ENCODE measurements around the gene ELAVL1. TPM values are rescaled to one million over a fixed set of nuclear protein-coding genes. Genes with fewer than 3 reads are reported as not detected.
A peak's percentile ranks its signal among the peaks of the same experiment; 100 is the strongest.

Gene ELAVL1
- total RNA-seq (64.7 TPM), polyA plus RNA-seq (ENCODE audit: insufficient read depth, low read depth, low replicate concordance) (34.6 TPM)
- long read RNA-seq, donor 1, full-length matches to known transcripts, result 28 of 39 reads
- long read RNA-seq, donor 1, partial matches to known transcripts, result 11 of 39 reads
- long read RNA-seq, donor 1, other reads (novel, unspliced or antisense), result 0 of 39 reads
- long read RNA-seq, donor 2, full-length matches to known transcripts, result 25 of 25 reads
- long read RNA-seq, donor 2, partial matches to known transcripts, result 0 of 25 reads
- long read RNA-seq, donor 2, other reads (novel, unspliced or antisense), result 0 of 25 reads
- long read RNA-seq, donor 3, full-length matches to known transcripts, result 21 of 21 reads
- long read RNA-seq, donor 3, partial matches to known transcripts, result 0 of 21 reads
- long read RNA-seq, donor 3, other reads (novel, unspliced or antisense), result 0 of 21 reads
- long read RNA-seq, donor 4, full-length matches to known transcripts, result 27 of 27 reads
- long read RNA-seq, donor 4, partial matches to known transcripts, result 0 of 27 reads
- long read RNA-seq, donor 4, other reads (novel, unspliced or antisense), result 0 of 27 reads
- long read RNA-seq, donor 5, full-length matches to known transcripts, result 4 of 4 reads
- long read RNA-seq, donor 5, partial matches to known transcripts, result 0 of 4 reads
- long read RNA-seq, donor 5, other reads (novel, unspliced or antisense), result 0 of 4 reads
- long read RNA-seq, donor 6, full-length matches to known transcripts, result 9 of 9 reads
- long read RNA-seq, donor 6, partial matches to known transcripts, result 0 of 9 reads
- long read RNA-seq, donor 6, other reads (novel, unspliced or antisense), result 0 of 9 reads
- long read RNA-seq, donor 7, full-length matches to known transcripts, result 133 of 154 reads
- long read RNA-seq, donor 7, partial matches to known transcripts, result 4 of 154 reads
- long read RNA-seq, donor 7, other reads (novel, unspliced or antisense), result 17 of 154 reads
- long read RNA-seq, donor 8, full-length matches to known transcripts, result 24 of 35 reads
- long read RNA-seq, donor 8, partial matches to known transcripts, result 11 of 35 reads
- long read RNA-seq, donor 8, other reads (novel, unspliced or antisense), result 0 of 35 reads
- long read RNA-seq, donor 9, full-length matches to known transcripts, result 14 of 14 reads
- long read RNA-seq, donor 9, partial matches to known transcripts, result 0 of 14 reads
- long read RNA-seq, donor 9, other reads (novel, unspliced or antisense), result 0 of 14 reads
- long read RNA-seq, donor 10, full-length matches to known transcripts, result 20 of 20 reads
- long read RNA-seq, donor 10, partial matches to known transcripts, result 0 of 20 reads
- long read RNA-seq, donor 10, other reads (novel, unspliced or antisense), result 0 of 20 reads

DNA sequence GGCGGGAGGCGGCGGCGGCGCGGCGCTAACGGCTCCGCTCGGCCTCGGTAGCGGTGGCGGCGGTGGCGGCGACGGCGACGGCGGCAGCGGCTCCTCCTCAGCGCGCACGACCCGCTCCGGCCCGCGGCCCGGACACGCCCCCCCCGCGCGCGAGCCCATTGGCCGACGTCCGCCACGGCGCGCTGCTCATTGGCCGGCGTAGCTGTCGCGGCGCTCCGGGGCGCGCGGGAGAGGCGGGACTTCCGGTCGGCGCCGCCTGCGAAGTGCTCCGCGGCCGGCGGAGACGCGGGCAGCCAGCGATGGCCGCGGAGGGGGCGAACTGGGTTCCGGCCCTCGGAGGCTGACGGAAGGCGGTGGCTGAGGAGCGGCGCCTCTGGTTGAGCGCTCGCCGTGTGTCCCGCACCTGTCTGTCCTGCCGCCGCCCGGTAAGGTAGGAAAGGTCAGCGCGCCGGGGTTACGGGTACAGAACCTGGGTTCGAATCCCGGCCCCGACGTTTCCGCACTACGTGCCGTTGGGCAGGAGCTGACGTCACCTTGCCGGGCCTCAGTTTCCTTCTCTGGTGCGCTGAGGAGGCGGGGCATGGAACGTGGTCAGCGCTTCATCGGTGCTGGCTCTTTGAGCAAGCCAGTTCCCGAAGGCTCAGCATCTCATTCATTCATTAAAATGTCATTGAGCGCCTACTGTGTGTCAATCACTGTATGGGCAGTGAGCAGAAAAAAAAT, at the start of gene ELAVL1:
ELAVL1 (minus strand) TSS at position 108 of the 723 bp plus-strand sequence. CDS start 13,826 bp downstream, outside the sequence.
- no peaks in the 10 kb centered on the region for H3K9me3 ChIP-seq (ENCODE audit: control insufficient read depth in 2 of 3, insufficient read depth in 1 of 3, low read length in 3 of 3)
- intact Hi-C loops (cut with DNase I), result no loop called here
- DNase-seq, result peak; percentile 90 to 96 (median 95)
- H3K36me3 ChIP-seq (ENCODE audit: control insufficient read depth in 2 of 3, insufficient read depth in 3 of 3, low read length in 3 of 3), result no peaks in the 10 kb centered on the region
- H3K4me3 ChIP-seq (ENCODE audit: low read length in 3 of 3), result peak within 1 kb of the TSS; percentile 76 to 94 (median 88)
- H3K27ac ChIP-seq (ENCODE audit: low read depth in 2 of 2, low read length in 2 of 2), result peak within 1 kb of the TSS; percentile 57 to 84
- H3K27me3 ChIP-seq (ENCODE audit: control insufficient read depth, insufficient read depth, low read length), result no peaks in the 10 kb centered on the region
- TF ChIP-seq CTCF (IDR thresholded peaks at IDR 0.05; ENCODE audit: borderline replicate concordance, extremely low read depth, insufficient read depth), result no peak
- peak within 1 kb of the TSS; percentile 48 to 94 (median 82) for H3K9ac ChIP-seq (ENCODE audit: low read length in 3 of 3)
- FAIRE-seq, result no peak
- peaks cover 2 to 30% (median 22%) of the 10 kb centered on the region in 3 donors for H3K4me1 ChIP-seq (ENCODE audit: control insufficient read depth in 2 of 3, insufficient read depth in 2 of 3, low read depth in 1 of 3, low read length in 3 of 3)

DNA sequence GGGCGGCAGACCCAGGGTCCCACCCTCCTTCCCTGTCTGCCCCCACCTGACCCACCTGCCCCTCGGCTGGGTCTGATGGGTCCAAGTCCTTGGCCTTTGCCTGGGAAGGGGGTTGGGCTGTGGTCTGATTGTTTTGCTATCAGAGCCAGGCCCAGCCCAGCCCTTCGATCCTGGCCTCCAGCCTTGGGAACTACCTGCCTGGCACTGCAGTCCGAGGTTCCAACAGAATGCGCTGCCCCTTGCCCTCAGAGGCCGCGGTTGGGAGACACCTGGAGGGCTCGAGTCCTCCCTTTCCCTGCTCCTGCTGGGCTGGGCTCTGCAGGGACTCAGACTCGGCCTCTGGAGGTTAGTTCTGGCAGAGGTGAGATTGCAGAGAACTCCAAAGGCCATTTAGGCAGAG, 48.7 kb upstream of the ELAVL1 start:
- Histone ChIP-seq H3K27me3 (ENCODE audit: control insufficient read depth, insufficient read depth, low read length) (no peaks in the 10 kb centered on the region), H3K4me3 (ENCODE audit: low read length in 3 of 3) (no peak overlapping the region), H3K9me3 (ENCODE audit: control insufficient read depth in 2 of 3, insufficient read depth in 1 of 3, low read length in 3 of 3) (no peaks in the 10 kb centered on the region), H3K4me1 (ENCODE audit: control insufficient read depth in 2 of 3, insufficient read depth in 2 of 3, low read depth in 1 of 3, low read length in 3 of 3) (no peaks in the 10 kb centered on the region), H3K36me3 (ENCODE audit: control insufficient read depth in 2 of 3, insufficient read depth in 3 of 3, low read length in 3 of 3) (no peaks in the 10 kb centered on the region), H3K27ac (ENCODE audit: low read depth in 2 of 2, low read length in 2 of 2) (no peak overlapping the region), H3K9ac (ENCODE audit: low read length in 3 of 3) (no peak overlapping the region)
- DNase-seq (no peak), FAIRE-seq (no peak)
- TF ChIP-seq CTCF (IDR thresholded peaks at IDR 0.05; ENCODE audit: borderline replicate concordance, extremely low read depth, insufficient read depth), result no peak
- intact Hi-C loops (cut with DNase I), result no loop called here

GRCh38 chr19:8052464-8052859, 47.0 kb upstream of the ELAVL1 start, which contains the start of gene CCL25:
Gene CCL25 (plus strand): TSS chr19:8052760. CDS start chr19:8053050, 290 bp downstream.
- FAIRE-seq, result no peak
- Histone ChIP-seq H3K9me3 (ENCODE audit: control insufficient read depth in 2 of 3, insufficient read depth in 1 of 3, low read length in 3 of 3) (no peaks in the 10 kb centered on the region), H3K36me3 (ENCODE audit: control insufficient read depth in 2 of 3, insufficient read depth in 3 of 3, low read length in 3 of 3) (no peaks in the 10 kb centered on the region), H3K27me3 (ENCODE audit: control insufficient read depth, insufficient read depth, low read length) (no peaks in the 10 kb centered on the region), H3K4me3 (ENCODE audit: low read length in 3 of 3) (no peak within 1 kb of the TSS), H3K4me1 (ENCODE audit: control insufficient read depth in 2 of 3, insufficient read depth in 2 of 3, low read depth in 1 of 3, low read length in 3 of 3) (no peaks in the 10 kb centered on the region), H3K9ac (ENCODE audit: low read length in 3 of 3) (no peak within 1 kb of the TSS), H3K27ac (ENCODE audit: low read depth in 2 of 2, low read length in 2 of 2) (no peak within 1 kb of the TSS)
- DNase-seq, result no peak
- no peak for TF ChIP-seq CTCF (IDR thresholded peaks at IDR 0.05; ENCODE audit: borderline replicate concordance, extremely low read depth, insufficient read depth)
- intact Hi-C loops (cut with DNase I), result no loop called here

All from kidney (tissue), 22 donors.